HepG2 (cell line): ENCODE results near the gene MYO1C. TPM values are rescaled to one million over a fixed set of nuclear protein-coding genes. Genes with fewer than 3 reads are reported as not detected.

Experiments
- CCAR2 ChIP-seq: fragments of 200-400 bp; formaldehyde crosslinking; optimal IDR thresholded peaks from 2 replicates; pipeline ENCODE3; 2018; ENCODE audit warnings: low read depth, mild to moderate bottlenecking, low read length, moderate library complexity
- GABPB1 ChIP-seq: IDR thresholded peaks from 2 replicates; pipeline ENCODE4 v1.6.1; 2016; ENCODE audit warnings: mild to moderate bottlenecking, missing genetic modification reagents, moderate library complexity, missing compliant biosample characterization
- NRL ChIP-seq: sonication (generic); formaldehyde crosslinking; IDR thresholded peaks from 2 replicates; pipeline ENCODE4 v1.5.0; 2020; ENCODE audit warnings: missing genetic modification reagents, mild to moderate bottlenecking, moderate library complexity, borderline replicate concordance
- PCBP1 ChIP-seq: fragments of 200-400 bp; formaldehyde crosslinking; IDR thresholded peaks from 2 replicates; pipeline ENCODE4 v1.6.1; 2017; ENCODE audit warnings: mild to moderate bottlenecking, low read depth, low read length, borderline replicate concordance
- ZNF275 ChIP-seq: sonication (generic); formaldehyde crosslinking; IDR thresholded peaks from 2 replicates; pipeline ENCODE4 v1.8.0; 2022; ENCODE audit warnings: missing genetic modification reagents, mild to moderate bottlenecking, inconsistent platforms, borderline replicate concordance
- ZNF337 ChIP-seq: sonication (generic); formaldehyde crosslinking; IDR thresholded peaks from 2 replicates; pipeline ENCODE4 v1.5.1; 2020; ENCODE audit warnings: missing genetic modification reagents, low read depth, mild to moderate bottlenecking, borderline replicate concordance
- ZNF407 ChIP-seq: sonication (generic); formaldehyde crosslinking; IDR thresholded peaks from one replicate; pipeline ENCODE4 v1.5.1; 2020; ENCODE audit warnings: mild to moderate bottlenecking, missing genetic modification reagents; ENCODE audit errors: not compliant biosample characterization
- ZNF501 ChIP-seq: sonication (generic); formaldehyde crosslinking; IDR thresholded peaks from 2 replicates; pipeline ENCODE4 v1.5.1; 2020; ENCODE audit warnings: mild to moderate bottlenecking, moderate library complexity, missing genetic modification reagents
- ZNF557 ChIP-seq: sonication (generic); formaldehyde crosslinking; IDR thresholded peaks from 2 replicates; pipeline ENCODE4 v1.4.0; 2020; ENCODE audit warnings: missing genetic modification reagents
- polyA plus RNA-seq, 8 experiments: library from polyadenylated mRNA; depleted of rRNA in 3 of 8; stranded (reverse) in 7 of 8; unstranded in 1 of 8; fragments of >200 nt; fragmentation: Illumina TruSeq in 4 of 8; extraction: Trizol in 4 of 8; gene quantifications; 2 replicates each; pipeline versions ENCODE4 v1.2.1 to v1.2.3, GENCODE V29; 2011 to 2016; ENCODE audit warnings: low read depth in 4 of 8, missing spikeins in 1 of 8, mixed read lengths in 1 of 8; ENCODE audit not compliant: insufficient read depth in 1 of 8
- total RNA-seq, 5 experiments: library from RNA; depleted of rRNA; stranded (reverse); fragments of >200 nt; fragmentation: Illumina TruSeq; extraction: Trizol; gene quantifications; 2 replicates each; pipeline ENCODE4 v1.2.3, GENCODE V29; 2016; ENCODE audit warnings: low read depth in 1 of 5
- TF ChIP-seq, protein P1 (sequence below): sonication (generic); formaldehyde crosslinking; IDR thresholded peaks from 2 replicates; pipeline ENCODE4 v1.5.0; 2020; ENCODE audit warnings: mild to moderate bottlenecking, missing genetic modification reagents, borderline replicate concordance
- TF ChIP-seq, protein P2 (sequence below): sonication (generic); formaldehyde crosslinking; IDR thresholded peaks from 2 replicates; pipeline ENCODE4 v1.8.0; 2023; ENCODE audit warnings: mild to moderate bottlenecking, missing genetic modification reagents

Gene MYO1C
- total and polyA plus RNA-seq, 2 of the 13 experiments (the other 11 are each of a cell fraction or from before 2014, with no cell fraction given), result 22.7 to 40.8 TPM

GRCh38 chr17:1492249-1493206, at the start of gene MYO1C (continued):
- TF ChIP-seq ZNF407 (CRISPR knock-in tag) (no peak), ZNF275 (CRISPR knock-in tag) (peak; percentile 70; the same call in 1 of the 2 replicates), ZNF557 (0 out of 2 replicates have a peak, but pooled peaks have one; percentile 54), CCAR2 (no peak), ZNF337 (CRISPR knock-in tag) (no peak), GABPB1 (CRISPR knock-in tag) (peak; percentile 21; the same call in 1 of the 2 replicates), NRL (CRISPR knock-in tag) (peak; percentile 9), ZNF501 (CRISPR knock-in tag) (peak; percentile 70; the same call in 1 of the 2 replicates), PCBP1 (peak; percentile 44; the same call in 1 of the 2 replicates)
- TF ChIP-seq, protein P1, sequence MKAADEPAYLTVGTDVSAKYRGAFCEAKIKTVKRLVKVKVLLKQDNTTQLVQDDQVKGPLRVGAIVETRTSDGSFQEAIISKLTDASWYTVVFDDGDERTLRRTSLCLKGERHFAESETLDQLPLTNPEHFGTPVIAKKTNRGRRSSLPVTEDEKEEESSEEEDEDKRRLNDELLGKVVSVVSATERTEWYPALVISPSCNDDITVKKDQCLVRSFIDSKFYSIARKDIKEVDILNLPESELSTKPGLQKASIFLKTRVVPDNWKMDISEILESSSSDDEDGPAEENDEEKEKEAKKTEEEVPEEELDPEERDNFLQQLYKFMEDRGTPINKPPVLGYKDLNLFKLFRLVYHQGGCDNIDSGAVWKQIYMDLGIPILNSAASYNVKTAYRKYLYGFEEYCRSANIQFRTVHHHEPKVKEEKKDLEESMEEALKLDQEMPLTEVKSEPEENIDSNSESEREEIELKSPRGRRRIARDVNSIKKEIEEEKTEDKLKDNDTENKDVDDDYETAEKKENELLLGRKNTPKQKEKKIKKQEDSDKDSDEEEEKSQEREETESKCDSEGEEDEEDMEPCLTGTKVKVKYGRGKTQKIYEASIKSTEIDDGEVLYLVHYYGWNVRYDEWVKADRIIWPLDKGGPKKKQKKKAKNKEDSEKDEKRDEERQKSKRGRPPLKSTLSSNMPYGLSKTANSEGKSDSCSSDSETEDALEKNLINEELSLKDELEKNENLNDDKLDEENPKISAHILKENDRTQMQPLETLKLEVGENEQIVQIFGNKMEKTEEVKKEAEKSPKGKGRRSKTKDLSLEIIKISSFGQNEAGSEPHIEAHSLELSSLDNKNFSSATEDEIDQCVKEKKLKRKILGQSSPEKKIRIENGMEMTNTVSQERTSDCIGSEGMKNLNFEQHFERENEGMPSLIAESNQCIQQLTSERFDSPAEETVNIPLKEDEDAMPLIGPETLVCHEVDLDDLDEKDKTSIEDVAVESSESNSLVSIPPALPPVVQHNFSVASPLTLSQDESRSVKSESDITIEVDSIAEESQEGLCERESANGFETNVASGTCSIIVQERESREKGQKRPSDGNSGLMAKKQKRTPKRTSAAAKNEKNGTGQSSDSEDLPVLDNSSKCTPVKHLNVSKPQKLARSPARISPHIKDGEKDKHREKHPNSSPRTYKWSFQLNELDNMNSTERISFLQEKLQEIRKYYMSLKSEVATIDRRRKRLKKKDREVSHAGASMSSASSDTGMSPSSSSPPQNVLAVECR, result peak; percentile 42; the same call in 1 of the 2 replicates
- TF ChIP-seq, protein P2, sequence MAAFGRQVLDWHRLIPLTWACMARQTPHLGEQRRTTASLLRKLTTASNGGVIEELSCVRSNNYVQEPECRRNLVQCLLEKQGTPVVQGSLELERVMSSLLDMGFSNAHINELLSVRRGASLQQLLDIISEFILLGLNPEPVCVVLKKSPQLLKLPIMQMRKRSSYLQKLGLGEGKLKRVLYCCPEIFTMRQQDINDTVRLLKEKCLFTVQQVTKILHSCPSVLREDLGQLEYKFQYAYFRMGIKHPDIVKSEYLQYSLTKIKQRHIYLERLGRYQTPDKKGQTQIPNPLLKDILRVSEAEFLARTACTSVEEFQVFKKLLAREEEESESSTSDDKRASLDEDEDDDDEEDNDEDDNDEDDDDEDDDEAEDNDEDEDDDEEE, result no peak
